Caki2 (cell line): ENCODE data around the gene UFD1. TPM values are rescaled to one million over a fixed set of nuclear protein-coding genes. Genes with fewer than 3 reads are reported as not detected.

ENCODE experiments used
- DNase-seq: peaks from one replicate; pipeline ENCODE4 v3.0.0-alpha.2; 2015; ENCODE audit warnings: low read depth
- in situ Hi-C: cut with HindIII; loops from 2 replicates; pipeline ENCODE4 v1.10.0; 2016; ENCODE audit warnings: low sequenced_read_pairs, low pct_unique_long_range_greater_than_20kb, mixed read lengths
- total RNA-seq: library from RNA; depleted of rRNA; stranded (reverse); fragments of >200 nt; shearing (Covaris generic); gene quantifications from 2 replicates; pipeline ENCODE4 v1.2.3, GENCODE V29; 2014; ENCODE audit warnings: low replicate concordance; rRNA removed

Gene UFD1, protein sequence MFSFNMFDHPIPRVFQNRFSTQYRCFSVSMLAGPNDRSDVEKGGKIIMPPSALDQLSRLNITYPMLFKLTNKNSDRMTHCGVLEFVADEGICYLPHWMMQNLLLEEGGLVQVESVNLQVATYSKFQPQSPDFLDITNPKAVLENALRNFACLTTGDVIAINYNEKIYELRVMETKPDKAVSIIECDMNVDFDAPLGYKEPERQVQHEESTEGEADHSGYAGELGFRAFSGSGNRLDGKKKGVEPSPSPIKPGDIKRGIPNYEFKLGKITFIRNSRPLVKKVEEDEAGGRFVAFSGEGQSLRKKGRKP
- 106 and 114 TPM in 2 replicates for total RNA-seq

DNA sequence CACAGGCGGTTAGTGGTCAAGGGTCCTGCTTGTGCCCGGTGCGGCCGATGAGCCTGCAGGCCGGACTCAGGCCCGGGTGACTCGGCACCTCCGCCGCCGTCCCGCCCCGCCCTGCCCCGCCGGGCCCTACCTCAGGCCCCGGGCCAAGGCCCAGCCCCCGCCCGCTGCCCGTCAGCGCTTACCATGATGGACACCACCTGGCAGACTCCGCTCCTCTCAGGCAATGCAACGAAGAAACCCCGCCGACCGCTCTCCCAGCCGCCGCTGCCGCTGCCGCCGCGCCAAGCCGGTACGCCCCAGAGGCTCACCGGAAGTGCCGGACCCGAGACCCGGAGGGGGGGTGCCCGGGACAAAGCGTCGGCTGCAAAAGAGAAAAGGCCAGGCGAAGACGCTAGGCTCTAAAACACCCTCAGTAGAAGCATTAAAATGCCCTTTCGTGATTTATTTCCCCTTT, at the start of gene UFD1:
UFD1 (minus strand) TSS at position 293 of the 454 bp plus-strand sequence; CDS start at position 185, 108 bp downstream.
- in situ Hi-C loops = no loop called here
- DNase-seq = peak; percentile 91

DNA sequence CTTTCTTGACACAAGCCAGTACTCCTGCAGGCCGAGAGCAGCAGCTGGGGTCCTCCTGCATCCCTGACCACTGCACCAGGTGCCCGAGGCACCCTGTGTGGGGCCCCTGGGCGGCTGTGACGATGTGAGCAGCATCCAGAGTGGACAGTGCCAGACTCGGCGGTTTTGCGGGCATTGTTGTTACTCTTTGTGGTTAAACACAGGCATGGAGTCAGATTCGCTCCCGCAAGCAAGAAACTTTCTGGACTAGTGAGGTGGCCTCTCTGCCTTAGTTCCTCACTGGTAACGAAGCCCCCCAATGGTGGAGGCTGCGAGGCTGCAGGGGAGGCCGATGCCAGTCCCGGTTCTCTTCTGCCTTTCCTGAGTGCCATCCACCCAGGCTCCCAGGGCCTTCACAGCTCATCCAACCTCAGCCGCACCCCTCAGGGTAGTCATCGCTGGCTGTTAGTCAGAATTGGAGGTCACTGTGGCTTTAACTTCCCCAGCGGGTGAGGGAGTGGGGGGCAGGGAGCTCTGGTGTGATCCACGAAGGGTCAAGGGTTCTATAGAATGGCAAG, 48.9 kb upstream of the UFD1 start:
- in situ Hi-C loops = no loop called here
- no peak for DNase-seq

DNA sequence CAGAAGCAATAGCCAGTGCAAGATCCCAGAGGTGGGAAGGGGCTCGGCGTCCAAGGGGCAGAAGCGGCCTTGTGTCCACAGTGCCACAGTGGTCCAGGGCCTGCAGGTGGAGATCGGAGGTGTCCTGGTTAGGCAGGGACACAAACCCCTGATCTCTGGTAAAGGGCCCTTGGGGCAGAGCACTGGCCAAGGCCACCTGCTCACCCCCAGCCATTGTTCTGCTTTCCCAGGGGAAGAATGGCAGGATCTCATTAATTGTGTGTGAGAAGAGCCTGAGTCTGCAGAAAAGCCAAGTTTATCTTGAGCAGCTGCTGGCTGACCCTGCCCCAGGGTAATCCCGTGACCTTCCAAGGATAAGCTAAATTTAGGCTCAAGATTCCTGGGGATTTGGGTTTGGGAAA, 48.3 kb upstream of the UFD1 start:
- in situ Hi-C loops = no loop called here
- DNase-seq = no peak

DNA sequence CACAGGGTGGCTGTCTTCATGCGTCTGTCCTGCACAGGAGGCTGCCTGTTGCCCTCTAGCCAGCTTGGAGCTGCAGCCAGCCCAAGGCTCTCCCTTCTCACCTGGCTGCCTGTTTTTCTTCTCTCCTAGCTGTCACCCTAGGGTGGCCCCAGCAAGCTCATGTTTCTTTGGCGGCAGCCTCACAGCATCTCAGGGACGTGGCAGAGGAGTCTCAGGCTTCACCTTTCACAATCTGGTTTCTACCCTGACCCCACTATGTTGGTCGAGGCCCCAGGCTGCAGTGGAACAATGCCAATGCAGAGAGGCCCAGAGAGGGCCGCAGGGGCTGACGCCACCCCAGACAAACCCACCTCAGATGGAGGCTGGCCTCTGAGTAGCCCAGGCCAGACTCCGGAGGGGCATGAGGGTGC, 47.7 kb upstream of the UFD1 start:
- in situ Hi-C loops = no loop called here

DNA sequence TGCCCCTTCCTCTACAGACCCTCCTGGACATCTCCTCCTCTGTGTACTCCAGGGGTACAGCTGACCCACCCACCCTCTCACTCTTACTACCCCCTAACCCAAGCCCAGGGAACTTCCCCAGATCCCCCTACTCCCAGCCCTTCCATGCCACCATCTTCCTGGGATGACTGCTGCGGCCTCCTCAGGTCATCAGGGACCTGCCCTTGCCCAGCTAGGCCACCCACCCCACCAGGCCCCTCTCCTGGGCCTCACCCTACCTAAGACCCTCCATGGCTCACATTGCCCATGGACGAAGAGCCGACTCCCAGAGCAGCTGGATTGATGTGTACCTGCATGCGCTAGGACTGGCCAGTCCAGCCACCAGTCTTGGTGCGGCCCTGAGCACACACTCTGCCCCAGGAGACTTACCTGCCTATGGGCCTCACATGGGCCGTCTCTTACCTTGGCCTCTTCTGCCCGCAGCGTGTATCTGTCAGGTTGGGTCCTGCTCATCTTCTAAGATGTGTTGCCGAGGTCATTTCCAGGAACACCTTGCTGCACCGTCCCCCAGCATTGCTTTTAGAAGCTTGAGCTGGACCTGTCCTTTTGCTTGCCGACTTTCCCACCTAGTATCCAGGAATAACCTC, 47.2 kb upstream of the UFD1 start:
- no peak for DNase-seq
- in situ Hi-C loops = no loop called here

More for the DNA sequence above, 47.7 kb upstream of the UFD1 start:
- DNase-seq = no peak

DNA sequence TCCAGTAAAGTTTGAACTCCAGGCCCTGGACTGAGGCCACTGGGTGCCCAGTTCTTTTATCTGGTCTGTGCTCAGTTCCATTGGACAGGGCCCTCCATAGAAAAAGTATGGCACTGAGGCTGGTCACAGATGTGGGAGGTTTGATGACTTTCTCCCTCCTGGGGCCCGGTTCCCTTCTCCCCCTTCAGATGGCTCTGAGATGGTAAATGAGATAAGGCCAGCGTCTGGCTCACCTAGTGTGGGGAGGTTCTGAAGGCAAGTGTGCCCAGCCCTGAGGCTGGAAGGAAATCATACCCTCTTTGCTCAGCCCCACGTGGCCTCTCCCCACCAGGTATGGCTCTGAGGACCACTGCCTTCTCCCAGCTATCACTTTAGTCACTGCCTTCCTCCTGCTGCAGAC, 46.7 kb upstream of the UFD1 start:
- in situ Hi-C loops = no loop called here
- no peak for DNase-seq

DNA sequence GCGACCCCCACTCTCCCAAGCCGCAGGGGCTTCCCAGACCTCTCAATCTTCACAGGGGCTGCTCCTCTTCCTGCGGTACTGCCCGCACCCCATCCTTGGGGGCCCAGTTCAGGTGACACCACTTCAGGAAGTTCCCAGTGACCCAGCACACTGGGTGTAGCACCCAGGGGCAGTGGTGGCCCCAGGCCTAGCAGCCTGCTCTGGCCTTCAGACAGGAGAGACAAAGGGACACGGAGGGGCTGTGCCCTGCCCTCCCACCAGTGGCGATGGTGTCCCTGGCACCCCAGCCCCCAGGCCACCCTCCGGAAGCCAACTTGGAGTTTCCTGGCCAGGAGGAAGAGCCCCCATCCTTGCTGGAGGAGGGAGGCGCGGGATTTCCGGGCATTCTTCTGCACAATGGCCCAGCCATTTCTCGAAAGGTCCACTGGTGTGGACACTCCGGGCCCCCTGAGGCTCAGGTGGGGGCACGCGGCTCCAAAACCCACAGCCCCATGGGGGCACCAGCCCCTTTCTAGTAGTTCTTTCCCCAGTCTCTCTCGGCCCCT, 46.2 kb upstream of the UFD1 start:
- in situ Hi-C loops = no loop called here
- DNase-seq = no peak

DNA sequence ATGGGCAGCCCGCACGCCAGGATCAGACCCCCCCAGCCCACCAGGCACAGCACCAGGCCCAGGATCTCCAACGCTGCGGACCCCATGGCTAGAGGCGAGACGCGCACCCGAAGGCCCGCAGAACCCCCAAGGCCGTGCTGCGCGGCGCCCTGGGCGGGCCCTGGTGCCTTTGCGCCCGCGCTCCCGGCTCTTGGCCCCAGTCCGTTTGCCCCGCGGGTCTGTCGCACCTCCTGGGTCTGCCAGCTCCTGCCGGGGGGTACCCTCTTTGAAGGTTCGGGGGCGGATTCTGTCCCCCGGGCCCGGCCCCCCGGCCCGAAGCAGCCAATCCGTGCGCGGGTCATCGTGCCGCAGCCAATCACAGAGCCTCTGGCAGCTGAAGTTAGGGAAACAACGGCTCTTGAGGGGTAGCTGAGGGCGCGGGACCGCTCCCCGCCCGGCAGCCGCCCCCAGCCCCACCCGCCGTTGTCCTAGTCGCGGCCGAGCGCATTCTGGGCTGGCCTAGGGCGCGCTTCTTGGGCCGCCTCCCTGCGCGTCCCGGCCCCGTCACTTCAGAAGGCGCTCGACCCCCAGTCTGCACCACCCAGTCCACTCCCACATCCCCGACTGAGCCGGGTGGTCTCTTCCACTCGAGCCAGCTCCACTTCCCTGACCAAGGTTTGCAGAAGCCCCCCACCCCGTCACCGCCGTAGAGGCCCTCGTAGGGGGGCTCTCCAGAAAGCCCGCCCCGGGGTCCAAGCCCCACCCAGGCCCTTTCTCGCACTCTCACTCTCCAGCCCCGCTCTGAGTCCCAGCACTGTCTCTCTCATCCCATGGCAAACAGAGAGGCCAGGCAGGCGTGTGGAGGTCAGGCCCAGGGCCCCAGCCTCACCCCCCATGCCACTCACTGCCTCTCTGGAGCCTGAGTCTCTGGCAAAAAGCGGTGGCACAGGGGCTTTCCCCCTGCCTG, 45.5 kb upstream of the UFD1 start, which contains the start of gene CLDN5:
CLDN5 (minus strand) TSS at position 241 of the 946 bp plus-strand sequence; CDS start at position 86, 155 bp downstream.
- no peak for DNase-seq
- in situ Hi-C loops = no loop called here

DNA sequence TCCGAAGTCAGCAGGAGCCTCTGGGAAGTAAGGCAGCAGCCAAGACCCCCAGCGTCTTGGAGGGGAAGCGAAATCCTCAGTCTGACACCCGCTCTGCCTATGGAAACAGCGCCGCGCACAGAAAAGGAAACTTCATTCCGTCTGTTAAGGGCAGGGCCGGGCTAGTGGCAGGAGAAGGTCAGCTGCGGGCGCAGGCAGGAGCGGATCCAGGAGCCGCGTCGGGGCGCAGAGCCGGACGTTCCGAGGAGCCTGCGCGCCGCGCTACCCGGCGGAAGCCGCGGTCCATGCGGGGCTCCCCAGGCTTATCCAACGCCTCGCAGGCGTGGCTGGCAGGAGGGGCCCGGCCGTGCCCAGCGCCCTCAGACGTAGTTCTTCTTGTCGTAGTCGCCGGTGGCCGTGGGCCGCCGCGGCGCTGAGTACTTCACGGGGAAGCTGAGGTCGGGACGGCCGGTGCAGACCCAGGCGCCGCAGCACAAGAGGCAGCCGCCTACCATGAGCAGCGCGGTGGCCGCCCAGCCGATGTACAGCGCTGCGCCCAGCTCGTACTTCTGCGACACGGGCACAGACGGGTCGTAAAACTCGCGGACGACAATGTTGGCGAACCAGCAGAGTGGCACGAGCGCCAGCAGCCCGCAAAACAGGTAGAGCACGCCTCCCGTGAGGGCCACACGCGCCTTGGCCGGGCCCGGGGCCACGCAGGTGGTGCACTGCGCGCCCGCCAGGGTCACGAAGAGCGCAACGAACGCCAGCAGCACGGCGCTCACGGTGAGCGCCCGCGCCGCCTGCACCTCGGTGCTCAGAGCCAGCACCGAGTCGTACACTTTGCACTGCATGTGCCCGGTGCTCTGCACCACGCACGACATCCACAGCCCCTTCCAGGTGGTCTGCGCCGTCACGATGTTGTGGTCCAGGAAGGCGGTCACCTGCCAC, 44.5 kb upstream of the UFD1 start:
- DNase-seq = no peak
- in situ Hi-C loops = no loop called here

DNA sequence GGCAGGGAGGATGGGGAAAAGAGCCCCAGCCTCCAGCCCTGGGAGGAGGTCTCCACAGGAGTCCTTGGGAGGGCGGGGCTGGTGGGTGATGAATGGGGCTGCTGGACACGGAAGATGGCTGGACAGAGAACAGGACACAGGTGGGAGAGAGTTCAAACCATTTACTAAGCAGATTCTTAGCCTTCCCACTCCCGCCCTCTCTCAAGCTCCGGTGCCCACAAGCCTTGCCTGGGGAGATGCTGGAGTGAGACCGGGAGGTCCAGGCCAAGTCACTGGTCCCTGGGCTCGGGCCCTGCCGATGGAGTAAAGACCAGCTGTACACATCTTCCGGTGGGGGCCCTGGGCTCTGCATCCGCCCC, 43.9 kb upstream of the UFD1 start:
- in situ Hi-C loops = no loop called here
- DNase-seq = no peak

DNA sequence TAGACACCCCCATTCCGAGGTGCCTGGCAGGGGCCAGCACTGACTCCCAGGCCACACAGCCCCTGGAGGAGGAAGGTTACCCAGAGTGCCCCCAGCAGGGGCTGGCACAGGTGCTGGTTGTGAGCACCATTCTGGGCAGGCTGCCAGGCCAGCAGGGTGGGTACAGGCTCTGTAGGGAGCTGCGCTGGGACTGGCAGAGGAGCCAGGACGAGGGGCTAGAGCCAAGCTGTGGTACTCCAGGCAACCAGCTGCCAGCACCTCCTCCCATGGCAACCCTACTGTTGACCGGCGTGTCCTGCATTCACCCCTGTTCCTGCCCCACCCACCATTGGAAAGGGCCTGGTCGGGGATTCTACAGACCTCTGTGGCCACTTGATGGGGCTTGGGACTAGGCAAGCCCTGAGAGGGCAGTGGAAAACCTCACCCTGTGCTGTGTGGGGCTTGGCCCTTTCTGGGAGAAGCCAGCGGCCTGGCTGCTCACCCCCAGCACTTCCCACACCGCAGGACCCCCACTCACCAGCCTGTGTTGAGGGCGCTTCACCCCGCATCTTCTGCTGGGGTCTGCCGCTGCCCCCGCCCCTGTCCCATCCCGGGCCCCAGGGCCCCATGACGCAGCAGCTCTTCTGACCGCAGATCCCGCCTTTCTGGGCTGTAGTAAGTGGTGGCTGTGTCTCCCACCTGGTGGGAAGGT, 43.3 kb upstream of the UFD1 start:
- DNase-seq = no peak
- in situ Hi-C loops = no loop called here

DNA sequence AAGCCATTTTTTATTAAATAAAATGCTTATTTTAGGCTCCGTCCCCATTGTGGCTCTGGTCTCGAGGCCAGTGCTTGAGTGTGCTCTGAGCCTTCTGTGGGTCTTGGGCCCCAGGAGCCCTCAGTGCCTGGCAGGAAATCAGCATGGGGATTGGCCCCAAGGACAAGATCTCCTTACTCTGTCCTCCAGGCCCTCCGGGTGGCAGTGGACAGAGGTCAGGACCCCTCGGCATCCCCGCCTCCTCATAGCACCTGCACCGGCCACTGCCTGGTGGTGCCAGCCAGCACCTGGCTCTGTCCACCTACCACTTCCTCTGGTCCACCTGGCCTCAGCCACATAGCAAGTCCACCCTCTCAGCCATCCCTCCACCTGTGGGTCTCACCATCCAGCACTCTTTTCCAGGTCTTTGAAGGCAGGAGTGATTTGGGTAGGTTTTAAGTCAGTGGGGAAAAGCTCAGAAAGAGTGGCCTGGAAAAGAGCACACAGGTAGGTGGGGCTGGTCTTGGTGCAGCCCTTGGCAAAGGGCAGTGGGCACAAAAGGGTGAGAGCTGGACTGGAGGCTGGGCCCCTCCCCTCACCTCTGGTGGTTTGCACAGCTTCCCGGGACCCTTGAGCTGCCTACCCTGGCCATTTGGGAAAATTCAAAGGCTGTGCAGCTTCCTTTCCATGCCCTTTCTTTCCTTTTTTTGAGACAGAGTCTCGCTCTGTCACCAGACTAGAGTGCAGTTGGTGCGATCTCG, 41.7 kb upstream of the UFD1 start:
- in situ Hi-C loops = no loop called here
- DNase-seq = no peak

DNA sequence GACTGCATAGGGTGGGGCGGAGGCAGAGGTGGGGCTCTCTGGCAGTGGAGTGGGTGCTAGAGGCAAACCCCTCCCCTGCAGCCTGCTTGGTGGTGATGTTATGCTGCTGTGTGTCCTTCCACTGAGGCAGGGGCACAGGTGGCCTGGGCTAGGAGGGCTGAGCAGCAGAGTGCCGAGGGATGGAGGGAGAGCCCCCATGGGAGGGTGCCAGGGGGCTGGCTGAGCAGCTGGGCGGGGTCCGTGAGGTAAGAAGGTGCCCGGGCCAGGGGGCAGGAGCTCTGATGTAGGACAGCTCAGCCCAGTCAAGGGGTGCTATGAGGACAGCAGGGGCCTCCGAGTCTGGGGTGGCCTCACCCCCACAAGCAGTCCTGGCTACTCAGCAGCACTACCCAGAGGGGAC, 41.0 kb upstream of the UFD1 start:
- in situ Hi-C loops = no loop called here
- DNase-seq = no peak

DNA sequence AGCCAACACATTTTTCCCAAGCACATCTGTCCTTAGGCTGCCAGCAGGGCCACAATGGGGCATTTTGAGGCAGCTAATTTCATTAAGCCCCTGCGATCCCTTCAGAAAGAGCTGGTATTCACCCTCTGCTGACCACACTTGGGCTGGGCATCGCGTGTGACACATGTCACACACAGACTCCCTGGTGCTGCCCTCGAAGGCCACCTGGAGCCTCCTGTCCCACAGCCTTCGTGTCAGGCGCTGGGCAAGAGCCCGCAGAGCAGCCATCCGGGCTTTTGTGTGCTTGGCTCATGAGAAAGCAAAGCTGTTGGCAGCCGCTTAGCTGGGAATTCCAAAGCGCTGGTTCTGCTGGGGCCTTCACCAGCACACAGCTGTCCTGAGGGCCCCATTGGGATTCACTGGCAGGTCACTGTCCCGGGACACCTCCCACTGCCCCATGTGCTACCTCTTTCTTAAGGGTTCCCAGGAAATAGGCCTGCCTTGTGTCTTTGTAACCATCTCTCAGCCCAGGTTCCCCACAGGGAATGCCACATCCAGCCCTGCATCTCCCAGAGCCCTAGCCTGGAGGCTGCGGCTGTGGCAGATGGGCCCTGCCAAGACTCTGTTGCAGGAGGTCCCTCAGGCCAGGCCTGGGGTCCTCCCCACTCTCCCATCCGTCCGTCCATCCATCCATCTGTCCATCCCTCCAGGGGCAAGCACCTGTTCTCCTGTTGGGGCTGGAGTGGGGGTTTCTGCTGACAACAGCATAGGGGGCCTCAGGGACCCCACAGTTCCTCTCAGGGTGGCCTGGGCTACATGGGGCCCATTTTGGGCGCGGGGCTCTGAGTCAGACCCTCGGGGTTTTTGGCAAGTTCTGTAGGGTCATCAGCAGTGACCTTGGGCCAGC, 40.3 kb upstream of the UFD1 start:
- no peak for DNase-seq
- in situ Hi-C loops = no loop called here

DNA sequence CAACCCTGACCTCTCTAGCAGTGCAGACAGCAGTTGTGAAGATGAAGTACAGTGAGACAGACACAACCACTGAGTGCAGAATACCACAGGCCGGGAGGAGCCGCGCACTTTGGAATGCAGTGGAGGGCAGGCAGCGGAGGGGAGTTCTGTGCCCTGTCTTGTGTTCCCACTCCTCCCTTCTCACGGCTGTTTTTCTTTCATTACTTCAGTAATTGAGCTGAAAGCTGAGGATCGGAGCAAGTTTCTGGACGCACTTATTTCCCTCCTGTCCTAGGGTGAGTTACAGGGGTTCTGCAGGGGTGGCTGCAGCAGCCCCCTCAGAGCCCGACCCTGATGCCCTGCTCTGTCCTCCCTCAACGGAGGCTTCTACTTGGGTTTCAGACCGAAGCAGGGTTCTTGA, 39.6 kb upstream of the UFD1 start:
- DNase-seq = no peak
- in situ Hi-C loops = no loop called here
